DMS153 treated with DMSO at 0.1 percent for 48 hours (cell line): ENCODE results near the gene CARHSP1.
"Not testable (repeated sequence)": the region's sequence is repeated elsewhere in the genome, so short reads cannot be mapped to it uniquely, and the experiment has no call there.

ENCODE experiments used
- DNase-seq: peaks from one replicate; lab custom pipeline; 2025; ENCODE audit not compliant: unreplicated experiment; lab: John Stamatoyannopoulos, UW

The CARHSP1 gene

GRCh38 chr16:8893976-8894690 is 25.3 kb upstream of the CARHSP1 start:
- DNase-seq = no peak

DNA sequence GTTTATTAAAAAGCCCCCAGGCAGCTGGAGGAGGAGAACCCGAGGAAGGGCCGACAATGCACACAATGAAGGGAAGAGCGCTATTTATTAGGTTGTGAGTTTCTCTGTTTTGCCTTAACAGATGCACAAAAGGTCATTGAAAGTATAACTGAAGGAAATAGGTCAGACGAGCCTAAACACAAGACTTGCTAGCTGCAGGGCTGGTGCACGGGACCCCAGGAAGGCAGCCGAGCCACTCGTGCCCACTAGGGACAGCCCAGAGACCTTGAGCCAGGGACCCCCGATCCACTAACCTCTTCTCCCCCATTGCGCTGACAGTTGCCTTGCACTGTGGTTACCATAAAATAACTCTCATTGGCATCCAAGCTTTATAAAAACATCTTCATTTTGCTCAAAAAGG is 24.6 kb upstream of the CARHSP1 start:
- no peak for DNase-seq

- no peak for DNase-seq
These were observed 23.3 kb upstream of the CARHSP1 start for GRCh38 chr16:8892101-8892575.

GRCh38 chr16:8890549-8890921 is 21.7 kb upstream of the CARHSP1 start:
- DNase-seq = no peak

GRCh38 chr16:8889893-8890548 is 21.2 kb upstream of the CARHSP1 start:
- no peak for DNase-seq

- DNase-seq = no peak
These were observed 20.4 kb upstream of the CARHSP1 start for GRCh38 chr16:8888951-8889892.

- no peak for DNase-seq
These were observed 19.2 kb upstream of the CARHSP1 start for GRCh38 chr16:8887952-8888560.

DNA sequence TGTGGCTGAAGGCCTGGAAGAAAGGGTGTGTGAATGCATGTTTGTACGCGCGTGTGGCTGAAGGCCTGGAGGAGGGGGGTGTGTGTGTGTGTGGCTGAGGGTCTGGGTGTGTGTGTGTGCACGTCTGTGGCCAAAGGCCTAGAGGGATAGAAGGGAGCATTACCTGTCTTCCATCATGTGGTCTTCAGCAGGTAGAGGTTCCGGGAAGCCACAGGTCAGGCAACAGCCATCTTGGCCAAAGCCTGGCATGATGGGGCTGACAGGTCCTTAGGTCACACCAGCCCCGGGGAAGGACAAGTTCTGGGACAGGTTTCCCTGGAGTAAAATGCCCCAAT is 18.6 kb upstream of the CARHSP1 start:
- DNase-seq = no peak

- DNase-seq = no peak
These were observed 18.0 kb upstream of the CARHSP1 start for GRCh38 chr16:8886593-8887430.

- DNase-seq = no peak
These were observed 17.1 kb upstream of the CARHSP1 start for GRCh38 chr16:8885674-8886592.

- DNase-seq = no peak
These were observed 14.0 kb upstream of the CARHSP1 start for GRCh38 chr16:8882725-8883377.

- DNase-seq = no peak
These were observed 13.3 kb upstream of the CARHSP1 start, which contains the start of gene LITAFD for GRCh38 chr16:8882041-8882617. TSS of gene LITAFD (plus strand) at chr16:8882351. CDS start at chr16:8884356, 2,005 bp downstream.

DNA sequence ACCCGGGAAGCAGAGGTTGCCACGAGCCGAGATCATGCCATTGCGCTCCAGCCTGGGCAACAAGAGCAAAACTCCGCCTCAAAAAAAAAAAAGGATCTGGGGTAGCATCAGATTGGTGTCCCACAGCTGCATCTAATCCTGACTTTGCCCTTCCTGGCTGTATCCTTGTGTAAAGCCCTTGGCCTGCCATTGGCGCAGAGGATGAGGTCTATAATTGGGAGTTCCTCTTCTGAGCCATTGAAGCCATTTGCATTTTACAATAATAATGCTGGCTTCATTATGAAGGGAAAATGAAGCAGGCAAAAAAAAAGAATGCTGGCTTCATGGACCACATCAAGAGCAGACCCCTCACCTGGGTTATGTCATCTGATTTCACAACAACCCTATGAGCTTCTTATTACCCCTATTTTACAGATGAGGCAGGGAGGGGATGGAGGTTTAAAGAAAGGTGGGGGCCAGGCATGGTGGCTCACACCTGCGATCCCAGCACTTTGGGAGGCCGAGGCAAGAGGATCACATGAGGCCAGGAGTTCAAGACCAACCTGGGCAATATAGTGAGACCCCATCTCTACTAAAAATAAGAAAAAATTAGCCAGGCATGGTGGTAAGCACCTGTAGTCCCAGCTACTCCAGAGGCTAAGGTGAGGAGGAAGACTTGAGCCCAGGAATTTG is 12.2 kb upstream of the CARHSP1 start:
- no peak for DNase-seq

DNA sequence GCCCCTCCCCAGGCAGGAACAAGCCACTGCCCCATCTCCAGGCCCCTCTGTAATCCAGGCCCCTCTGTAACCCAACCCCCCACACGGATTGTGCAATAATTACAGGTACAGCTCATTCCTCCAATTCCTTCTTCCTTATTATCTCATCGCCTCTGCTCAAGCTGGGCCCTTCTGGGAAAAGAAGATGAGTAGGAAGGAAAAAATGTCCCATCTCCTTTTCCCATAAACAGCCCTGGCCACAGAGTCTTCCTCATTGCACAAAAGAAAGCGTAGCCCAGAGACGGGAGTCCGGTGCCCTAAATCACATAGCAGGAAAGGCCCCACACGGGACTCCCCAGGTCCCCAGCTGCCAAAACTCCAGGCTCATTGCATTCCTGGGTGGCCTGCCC is 9.7 kb upstream of the CARHSP1 start:
- DNase-seq = no peak

DNA sequence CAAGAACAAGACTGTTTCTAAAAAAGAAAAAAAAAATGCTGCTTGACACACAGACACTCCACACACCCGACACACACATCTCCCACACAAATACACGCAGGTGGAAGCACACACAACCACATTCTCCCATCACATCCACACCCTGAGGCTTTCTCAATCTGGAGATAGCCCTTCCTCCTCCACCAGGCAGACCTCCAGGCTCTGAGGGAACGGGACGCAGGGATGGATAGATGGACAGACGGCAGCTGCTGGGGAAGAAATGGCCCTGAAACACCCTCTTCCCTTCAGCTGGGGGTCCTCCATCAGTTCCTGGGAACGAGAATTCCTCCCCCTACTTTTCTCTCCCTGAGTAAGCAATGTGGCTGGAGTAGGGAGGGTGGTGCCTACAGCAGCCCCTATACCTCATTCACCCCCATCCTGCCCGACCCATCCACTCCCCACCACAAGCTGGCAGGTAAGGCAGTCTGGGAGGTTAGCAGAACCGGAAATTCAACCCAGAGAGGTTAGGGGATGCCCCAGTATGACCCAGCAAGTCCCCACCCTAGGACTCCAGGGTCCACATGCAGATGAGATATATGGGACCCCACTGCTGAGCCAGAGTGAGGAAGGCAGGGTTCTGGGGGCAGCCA is 9.2 kb upstream of the CARHSP1 start:
- no peak for DNase-seq

- not testable (repeated sequence) for DNase-seq
These were observed 6.5 kb upstream of the CARHSP1 start for GRCh38 chr16:8875317-8875716.

DNA sequence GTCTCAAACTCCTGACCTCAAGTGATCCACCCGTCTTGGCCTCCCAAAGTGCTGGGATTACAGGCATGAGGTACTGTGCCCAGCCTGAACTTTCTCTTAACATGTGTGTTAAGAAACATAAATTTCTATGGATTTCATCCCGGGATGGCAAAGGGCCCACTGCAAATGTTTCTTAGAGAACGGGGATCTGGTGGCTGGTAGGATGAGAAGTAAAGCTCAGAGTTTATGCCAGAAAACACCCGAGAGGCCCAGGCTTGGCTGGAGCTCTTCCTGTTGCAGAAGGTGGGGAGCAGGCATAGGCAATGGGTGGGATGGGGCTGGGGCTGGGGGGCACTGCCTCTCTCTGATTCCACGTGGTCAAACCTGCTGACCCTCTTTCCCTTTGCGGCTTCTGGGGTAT is 5.6 kb upstream of the CARHSP1 start:
- no peak for DNase-seq

GRCh38 chr16:8873866-8874195 is 5.0 kb upstream of the CARHSP1 start:
- not testable (repeated sequence) for DNase-seq
